Lower leg skin (tissue), 4 donors: ENCODE measurements around the gene MPHOSPH8. TPM values are rescaled to one million over a fixed set of nuclear protein-coding genes. Genes with fewer than 3 reads are reported as not detected.

ENCODE experiments used
- DNase-seq, 2 donors: peaks; one replicate each; pipeline ENCODE4 v3.0.0-alpha.2; 2019; ENCODE audit warnings: low spot score in 2 of 2
- H3K4me3 ChIP-seq: fragments of 200-600 bp; sonication (generic); 2 replicates; pipeline ENCODE4 v1.5.1; 2017; ENCODE audit warnings: mild to moderate bottlenecking, low read depth; ENCODE audit not compliant: poor library complexity, severe bottlenecking
- CTCF ChIP-seq, 3 donors: fragments of 450-650 bp; IDR thresholded peaks; one replicate each; pipeline ENCODE4 v1.5.1; 2016; ENCODE audit warnings: antibody characterized with exemption in 3 of 3, mild to moderate bottlenecking in 3 of 3, moderate library complexity in 2 of 3
- POLR2A ChIP-seq, 2 donors: fragments of 450-650 bp; IDR thresholded peaks; one replicate each; pipeline ENCODE4 v1.6.1; 2016 to 2017; ENCODE audit warnings: antibody characterized with exemption in 2 of 2, mild to moderate bottlenecking in 1 of 2, moderate library complexity in 1 of 2
- WGBS, 2 donors: methylation state at CpG; one replicate each; pipeline ENCODE4 v1.1.5; 2018; 5-methylcytosine and 5-hydroxymethylcytosine counted together
- intact Hi-C: fragments of 100-400 bp; cut with DNase I; formaldehyde crosslinking; loops from one replicate; pipeline ENCODE4 v1.15.0; 2023; ENCODE audit warnings: low total_unique reads
- total RNA-seq, 4 donors: library from RNA; depleted of rRNA; stranded (reverse); fragments of >200 nt; gene quantifications; one replicate each; pipeline ENCODE4 v1.1.0, GENCODE V29; 2016

The MPHOSPH8 gene
- total RNA-seq, 4 donors from 2014 or later = 18.6 to 30.1 (median 25.6) TPM

- intact Hi-C loops = no loop called here
- TF ChIP-seq POLR2A (IDR thresholded peaks at IDR 0.05) (no peak), CTCF (IDR thresholded peaks at IDR 0.05) (no peak)
- peak in 1 of 2 donors; percentile 83 for DNase-seq
- 2 to 3% methylated on average over 32 to 93 of the region's 108 CpGs for WGBS, 2 donors
- H3K4me3 ChIP-seq = peak overlapping the region; percentile 16
These were observed 31.4 kb upstream of the MPHOSPH8 start for GRCh38 chr13:19601749-19602725.

- 82 to 86% methylated on average over 6 of the region's 6 CpGs for WGBS, 2 donors
- H3K4me3 ChIP-seq = no peak overlapping the region
- intact Hi-C loops = no loop called here
- TF ChIP-seq POLR2A (IDR thresholded peaks at IDR 0.05) = no peak
- no peak for TF ChIP-seq CTCF (IDR thresholded peaks at IDR 0.05)
- no peak for DNase-seq
These were observed 29.2 kb upstream of the MPHOSPH8 start for GRCh38 chr13:19604306-19604705.

- H3K4me3 ChIP-seq = no peak overlapping the region
- TF ChIP-seq POLR2A (IDR thresholded peaks at IDR 0.05) = no peak
- DNase-seq = peak in 1 of 2 donors; percentile 57
- intact Hi-C loops = no loop called here
- WGBS, 2 donors = 81% methylated on average over 7 of the region's 7 CpGs
These were observed 28.1 kb upstream of the MPHOSPH8 start for GRCh38 chr13:19605161-19605955.

GRCh38 chr13:19606152-19606551 lies 27.3 kb upstream of the MPHOSPH8 start:
- intact Hi-C loops = no loop called here
- TF ChIP-seq CTCF (IDR thresholded peaks at IDR 0.05) (no peak), POLR2A (IDR thresholded peaks at IDR 0.05) (no peak)
- DNase-seq = no peak
- H3K4me3 ChIP-seq = no peak overlapping the region

- WGBS, 2 donors = 88 to 96% methylated on average over 2 of the region's 2 CpGs
- DNase-seq = no peak
- no peak for TF ChIP-seq POLR2A (IDR thresholded peaks at IDR 0.05)
- TF ChIP-seq CTCF (IDR thresholded peaks at IDR 0.05) = no peak
- H3K4me3 ChIP-seq = no peak overlapping the region
- intact Hi-C loops = no loop called here
These were observed 26.7 kb upstream of the MPHOSPH8 start for GRCh38 chr13:19606737-19607136.

- peak in 1 of 2 donors; percentile 32 for DNase-seq
- H3K4me3 ChIP-seq = no peak overlapping the region
- WGBS, 2 donors = 94 to 96% methylated on average over 10 of the region's 10 CpGs
- intact Hi-C loops = no loop called here
- TF ChIP-seq POLR2A (IDR thresholded peaks at IDR 0.05) (no peak), CTCF (IDR thresholded peaks at IDR 0.05) (no peak)
These were observed 25.9 kb upstream of the MPHOSPH8 start for GRCh38 chr13:19607523-19608078.
